HUES6 (cell line): ENCODE data around the gene RPL12.

Experiments
- H3K27ac ChIP-seq: 2 replicates; pipeline ENCODE4 v1.7.0; 2013; ENCODE audit warnings: low read depth, mild to moderate bottlenecking, low read length, inconsistent platforms
- H3K27me3 ChIP-seq: 2 replicates; pipeline ENCODE4 v1.6.1; 2013; ENCODE audit warnings: low read length; ENCODE audit not compliant: control insufficient read depth, insufficient read depth
- H3K36me3 ChIP-seq: 2 replicates; pipeline ENCODE4 v1.6.1; 2013; ENCODE audit warnings: low read length; ENCODE audit not compliant: control insufficient read depth, insufficient read depth
- H3K4me1 ChIP-seq: 2 replicates; pipeline ENCODE4 v1.6.1; 2013; ENCODE audit warnings: low read length; ENCODE audit not compliant: control insufficient read depth, insufficient read depth
- H3K4me3 ChIP-seq: 2 replicates; pipeline ENCODE4 v1.5.1; 2013; ENCODE audit warnings: low read depth, low read length
- H3K9ac ChIP-seq: one replicate; pipeline ENCODE4 v1.6.1; 2013; ENCODE audit warnings: mild to moderate bottlenecking, low read length
- H3K9me3 ChIP-seq: 2 replicates; pipeline ENCODE4 v1.6.1; 2013; ENCODE audit warnings: low read depth, low read length; ENCODE audit not compliant: control insufficient read depth, insufficient read depth

RPL12 gene

DNA sequence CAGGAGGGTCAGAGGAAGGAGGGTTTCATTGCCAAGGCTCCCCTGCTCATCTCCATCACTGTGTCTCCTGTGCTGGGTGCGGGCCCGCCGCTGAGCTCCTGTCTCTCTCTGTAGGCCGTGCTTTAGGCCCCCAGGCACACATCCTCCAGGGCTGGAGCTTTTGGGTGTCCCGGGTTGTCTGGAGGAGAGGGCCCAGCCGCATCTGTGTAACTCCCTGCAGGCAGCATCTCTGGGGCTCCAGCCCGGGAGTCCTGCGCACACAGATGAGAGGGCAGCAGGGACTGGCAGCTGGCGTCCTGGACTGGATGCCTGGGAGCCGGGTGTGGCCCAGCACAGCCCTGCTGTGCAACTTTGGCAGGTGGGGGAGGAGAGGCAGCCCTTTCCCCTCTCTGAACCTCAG, 40.3 kb upstream of the RPL12 start:
- no peak overlapping the region for H3K9ac ChIP-seq
- no peak overlapping the region for H3K27ac ChIP-seq
- peaks cover 6% of the 10 kb centered on the region; the same call in 1 of the 2 replicates for H3K4me1 ChIP-seq
- H3K27me3 ChIP-seq = no peaks in the 10 kb centered on the region
- H3K36me3 ChIP-seq = peaks cover 68% of the 10 kb centered on the region
- no peaks in the 10 kb centered on the region for H3K9me3 ChIP-seq
- no peak overlapping the region for H3K4me3 ChIP-seq

- Histone ChIP-seq H3K9ac (no peak overlapping the region), H3K27me3 (no peaks in the 10 kb centered on the region)
Observed at GRCh38 chr9:127490535-127491230, 39.5 kb upstream of the RPL12 start.

GRCh38 chr9:127489471-127490115, 38.4 kb upstream of the RPL12 start:
- Histone ChIP-seq H3K36me3 (peaks cover 61% of the 10 kb centered on the region), H3K27ac (no peak overlapping the region), H3K9me3 (no peaks in the 10 kb centered on the region), H3K4me3 (no peak overlapping the region), H3K9ac (no peak overlapping the region), H3K4me1 (peaks cover 6% of the 10 kb centered on the region; the same call in 1 of the 2 replicates), H3K27me3 (no peaks in the 10 kb centered on the region)

More at GRCh38 chr9:127490535-127491230, 39.5 kb upstream of the RPL12 start:
- Histone ChIP-seq H3K9me3 (no peaks in the 10 kb centered on the region), H3K36me3 (peaks cover 64% of the 10 kb centered on the region), H3K27ac (no peak overlapping the region), H3K4me3 (no peak overlapping the region), H3K4me1 (peaks cover 6% of the 10 kb centered on the region; the same call in 1 of the 2 replicates)

DNA sequence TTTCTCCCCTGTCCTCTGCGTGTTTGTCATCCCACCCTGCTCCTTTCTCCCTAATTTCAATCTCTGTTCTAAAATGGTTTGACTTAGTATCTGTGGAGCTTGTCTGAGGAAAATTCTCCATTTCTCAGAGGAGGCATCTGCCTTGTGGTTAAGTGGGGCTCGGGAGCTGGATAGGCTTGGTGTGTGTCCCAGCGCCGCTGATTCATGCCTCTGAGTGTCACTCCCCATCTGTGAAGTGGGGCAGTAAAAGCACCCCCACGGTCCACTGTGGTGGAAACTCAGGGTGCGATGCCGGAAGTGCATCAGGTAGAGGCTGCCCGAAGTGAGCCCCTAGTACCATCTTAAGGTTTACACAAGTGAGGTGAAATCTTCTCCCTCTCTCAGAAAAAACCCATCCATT, 37.7 kb upstream of the RPL12 start:
- peaks cover 56% of the 10 kb centered on the region for H3K36me3 ChIP-seq
- peaks cover 6% of the 10 kb centered on the region; the same call in 1 of the 2 replicates for H3K4me1 ChIP-seq
- no peaks in the 10 kb centered on the region for H3K27me3 ChIP-seq
- no peak overlapping the region for H3K9ac ChIP-seq
- H3K27ac ChIP-seq = no peak overlapping the region
- no peaks in the 10 kb centered on the region for H3K9me3 ChIP-seq
- no peak overlapping the region for H3K4me3 ChIP-seq

DNA sequence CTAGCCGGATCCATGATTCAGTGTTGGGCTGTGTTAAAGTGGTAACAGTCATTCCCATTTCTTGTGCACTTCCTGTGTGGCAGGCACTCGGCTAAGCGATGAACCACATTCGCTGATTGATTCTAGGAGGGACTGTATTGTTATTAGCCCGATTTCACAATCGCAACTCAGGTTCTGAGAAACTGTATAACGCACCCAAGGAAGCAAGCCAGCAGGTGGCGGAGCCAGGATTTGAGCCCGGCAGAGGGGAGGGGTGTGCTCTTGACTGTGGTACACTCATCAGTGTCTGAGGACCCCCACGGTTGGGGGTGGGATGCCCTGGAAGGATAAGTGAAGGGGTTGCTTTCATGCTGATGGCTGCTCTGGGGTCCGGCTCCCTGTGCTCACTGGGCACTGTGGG, 34.8 kb upstream of the RPL12 start:
- no peak overlapping the region for H3K4me3 ChIP-seq
- no peaks in the 10 kb centered on the region for H3K27me3 ChIP-seq
- no peak overlapping the region for H3K27ac ChIP-seq
- H3K36me3 ChIP-seq = peaks cover 40% of the 10 kb centered on the region
- H3K9ac ChIP-seq = no peak overlapping the region
- peaks cover 6% of the 10 kb centered on the region; the same call in 1 of the 2 replicates for H3K4me1 ChIP-seq
- no peaks in the 10 kb centered on the region for H3K9me3 ChIP-seq

DNA sequence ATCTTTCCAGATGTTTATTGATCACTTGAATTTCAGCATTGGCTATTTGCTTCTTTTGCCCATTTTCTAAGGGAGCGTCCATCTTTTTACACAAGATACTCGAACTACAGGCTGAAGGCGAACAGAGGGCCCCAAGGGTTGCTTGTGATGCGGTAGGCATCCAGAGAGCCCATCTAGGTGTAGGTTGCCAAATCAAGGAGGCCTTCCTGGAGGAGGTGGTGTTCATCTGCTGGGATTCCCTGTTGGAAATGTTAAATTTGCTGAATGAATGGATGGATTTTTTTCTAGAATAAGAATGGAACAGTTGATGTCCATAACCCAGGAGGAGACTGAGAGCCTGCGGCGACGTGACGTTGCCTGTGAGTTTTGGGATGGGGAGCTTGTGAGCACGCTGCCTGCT, 31.5 kb upstream of the RPL12 start:
- Histone ChIP-seq H3K36me3 (peaks cover 53% of the 10 kb centered on the region), H3K27me3 (no peaks in the 10 kb centered on the region)

DNA sequence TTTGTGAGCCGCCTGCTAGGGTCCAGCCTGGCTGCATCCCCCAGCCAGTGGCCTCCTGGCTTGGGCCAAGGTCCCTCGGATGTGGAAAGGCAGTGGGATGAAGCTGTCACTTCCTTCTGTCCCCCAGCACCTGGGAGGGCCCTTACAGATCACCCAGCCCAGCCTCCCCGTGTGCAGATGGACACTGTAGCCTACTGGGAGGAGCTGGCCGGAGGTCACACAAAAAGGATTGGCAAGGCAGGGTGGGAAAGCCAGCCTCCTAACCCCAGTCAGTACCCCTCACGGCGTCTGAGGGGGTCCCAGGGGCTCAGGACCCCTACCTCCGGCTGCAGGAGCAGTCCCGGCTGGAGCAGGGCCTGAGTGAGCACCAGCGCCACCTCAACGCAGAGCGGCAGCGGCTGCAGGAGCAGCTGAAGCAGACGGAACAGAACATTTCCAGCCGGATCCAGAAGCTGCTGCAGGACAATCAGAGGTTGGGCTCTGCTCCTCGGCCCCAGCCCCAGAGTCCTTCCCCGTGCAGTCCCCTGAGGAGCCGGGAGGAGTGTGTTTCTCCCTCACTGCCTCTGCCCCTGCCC, 28.4 kb upstream of the RPL12 start:
- Histone ChIP-seq H3K9me3 (no peaks in the 10 kb centered on the region), H3K9ac (no peak overlapping the region), H3K4me1 (no peaks in the 10 kb centered on the region), H3K4me3 (no peak overlapping the region), H3K27me3 (no peaks in the 10 kb centered on the region), H3K36me3 (peaks cover 48% of the 10 kb centered on the region), H3K27ac (no peak overlapping the region)

More for the DNA sequence above, 31.5 kb upstream of the RPL12 start:
- H3K4me3 ChIP-seq = no peak overlapping the region
- H3K4me1 ChIP-seq = no peaks in the 10 kb centered on the region
- H3K9me3 ChIP-seq = no peaks in the 10 kb centered on the region
- no peak overlapping the region for H3K27ac ChIP-seq
- H3K9ac ChIP-seq = no peak overlapping the region

- Histone ChIP-seq H3K9me3 (no peaks in the 10 kb centered on the region), H3K27me3 (no peaks in the 10 kb centered on the region), H3K27ac (no peak overlapping the region), H3K9ac (no peak overlapping the region), H3K4me1 (no peaks in the 10 kb centered on the region), H3K36me3 (peaks cover 39% of the 10 kb centered on the region), H3K4me3 (no peak overlapping the region)
Observed at GRCh38 chr9:127474592-127474991, 23.4 kb upstream of the RPL12 start.

DNA sequence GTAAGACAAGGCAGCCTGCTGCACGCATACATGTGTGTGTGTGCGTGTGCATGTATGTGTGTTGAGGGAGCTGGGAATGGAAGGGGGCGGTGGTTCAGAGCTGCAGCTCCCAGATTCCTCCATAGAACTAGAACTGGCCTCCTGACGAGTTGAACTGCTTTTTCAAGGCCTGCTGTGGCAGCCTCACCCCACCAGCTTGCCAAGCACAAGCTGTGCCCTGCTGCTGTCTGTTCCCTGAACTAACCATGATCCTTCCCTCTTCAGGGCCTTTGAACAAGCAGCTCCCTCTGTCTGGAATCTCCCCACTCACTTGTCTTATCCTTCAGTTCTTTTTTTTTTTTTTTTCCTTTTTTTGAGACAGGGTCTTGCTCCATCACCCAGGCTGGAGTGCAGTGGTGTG, 22.7 kb upstream of the RPL12 start:
- Histone ChIP-seq H3K4me3 (no peak overlapping the region), H3K9me3 (no peaks in the 10 kb centered on the region), H3K9ac (no peak overlapping the region), H3K36me3 (peaks cover 32% of the 10 kb centered on the region), H3K4me1 (no peaks in the 10 kb centered on the region), H3K27me3 (no peaks in the 10 kb centered on the region), H3K27ac (no peak overlapping the region)

GRCh38 chr9:127473501-127473900, 22.3 kb upstream of the RPL12 start:
- Histone ChIP-seq H3K4me3 (no peak overlapping the region), H3K36me3 (peaks cover 29% of the 10 kb centered on the region), H3K27me3 (no peaks in the 10 kb centered on the region), H3K4me1 (no peaks in the 10 kb centered on the region), H3K9me3 (no peaks in the 10 kb centered on the region), H3K9ac (no peak overlapping the region), H3K27ac (no peak overlapping the region)

- no peak overlapping the region for H3K4me3 ChIP-seq
- no peak overlapping the region for H3K27ac ChIP-seq
- H3K27me3 ChIP-seq = no peaks in the 10 kb centered on the region
- H3K4me1 ChIP-seq = no peaks in the 10 kb centered on the region
- no peak overlapping the region for H3K9ac ChIP-seq
- H3K9me3 ChIP-seq = no peaks in the 10 kb centered on the region
- H3K36me3 ChIP-seq = peaks cover 34% of the 10 kb centered on the region
Observed at GRCh38 chr9:127470662-127471061, 19.5 kb upstream of the RPL12 start.
